ENCODE data around the gene FOXN4.

Gene FOXN4

GRCh38 chr12:109345428-109345827, 36.3 kb upstream of the FOXN4 start:
- Histone ChIP-seq H4K91ac (ENCODE audit: low read depth, low read length, poor library complexity) (no peak overlapping the region), H3K27me3 (ENCODE audit: control insufficient read depth in 3 of 3, insufficient read depth in 3 of 3, low read depth in 1 of 3, low read length in 3 of 3) (peaks cover 0 to 18% (median 0%) of the 10 kb centered on the region in 3 experiments), H3K14ac (ENCODE audit: low read length) (no peak overlapping the region), H3K9me3 (replicated peaks in 1 of 2; ENCODE audit: control insufficient read depth in 2 of 2, insufficient read depth in 1 of 2, low read depth in 1 of 2, low read length in 2 of 2) (no peaks in the 10 kb centered on the region), H2BK15ac (ENCODE audit: low read length) (no peak overlapping the region), H2BK12ac (ENCODE audit: low read length) (no peak overlapping the region), H3K23ac (ENCODE audit: low read depth, low read length, poor library complexity) (no peak overlapping the region), H3K9ac (ENCODE audit: low read depth, low read length, poor library complexity) (no peak overlapping the region), H2AFZ (ENCODE audit: low read length) (no peak overlapping the region), H4K8ac (ENCODE audit: low read depth, low read length) (no peak overlapping the region), H3K79me1 (ENCODE audit: low read depth, low read length) (no peaks in the 10 kb centered on the region), H3K36me3 (replicated peaks in 1 of 2; ENCODE audit: control insufficient read depth in 2 of 2, insufficient read depth in 2 of 2, low read length in 2 of 2) (no peaks in the 10 kb centered on the region), H2BK5ac (ENCODE audit: low read length) (no peak overlapping the region), H3K4me2 (ENCODE audit: insufficient read depth, low read length, poor library complexity, severe bottlenecking) (no peak overlapping the region), H2AK5ac (ENCODE audit: low read depth, low read length) (no peak overlapping the region), H3K4me3 (ENCODE audit: low read length in 2 of 2) (no peak overlapping the region), H3K27ac (replicated peaks; ENCODE audit: low read length) (no peak overlapping the region), H3K4me1 (ENCODE audit: control insufficient read depth in 2 of 2, insufficient read depth in 1 of 2, low read depth in 1 of 2, low read length in 2 of 2) (no peaks in the 10 kb centered on the region), H2BK120ac (ENCODE audit: low read depth, low read length) (no peak overlapping the region), H3K4ac (ENCODE audit: low read length) (no peak overlapping the region), H3K18ac (ENCODE audit: low read length) (no peak overlapping the region)
- no CpG with 5 or more reads among the region's 2 CpGs for WGBS, 2 donors (ENCODE audit: extremely low coverage in 2 of 2, insufficient read length in 2 of 2, insufficient replicate concordance in 1 of 2)
- DNase-seq (ENCODE audit: low spot score): no peak

- H2BK12ac ChIP-seq (ENCODE audit: low read length): no peak overlapping the region
Measured at GRCh38 chr12:109343677-109344076, 34.6 kb upstream of the FOXN4 start.

GRCh38 chr12:109336593-109336992, 27.5 kb upstream of the FOXN4 start:
- Histone ChIP-seq H2AK5ac (ENCODE audit: low read depth, low read length) (no peak overlapping the region), H3K18ac (ENCODE audit: low read length) (no peak overlapping the region), H3K4ac (ENCODE audit: low read length) (no peak overlapping the region), H3K36me3 (replicated peaks in 1 of 2; ENCODE audit: control insufficient read depth in 2 of 2, insufficient read depth in 2 of 2, low read length in 2 of 2) (no peaks in the 10 kb centered on the region), H2BK12ac (ENCODE audit: low read length) (no peak overlapping the region), H4K8ac (ENCODE audit: low read depth, low read length) (no peak overlapping the region), H3K27me3 (ENCODE audit: control insufficient read depth in 3 of 3, insufficient read depth in 3 of 3, low read depth in 1 of 3, low read length in 3 of 3) (peaks cover 0 to 23% (median 0%) of the 10 kb centered on the region in 3 experiments), H3K9me3 (replicated peaks in 1 of 2; ENCODE audit: control insufficient read depth in 2 of 2, insufficient read depth in 1 of 2, low read depth in 1 of 2, low read length in 2 of 2) (no peaks in the 10 kb centered on the region), H3K4me2 (ENCODE audit: insufficient read depth, low read length, poor library complexity, severe bottlenecking) (no peak overlapping the region), H2BK5ac (ENCODE audit: low read length) (no peak overlapping the region), H3K4me1 (ENCODE audit: control insufficient read depth in 2 of 2, insufficient read depth in 1 of 2, low read depth in 1 of 2, low read length in 2 of 2) (peaks cover 0 to under 1% of the 10 kb centered on the region in 2 donors), H3K27ac (replicated peaks; ENCODE audit: low read length) (no peak overlapping the region), H3K4me3 (ENCODE audit: low read length in 2 of 2) (no peak overlapping the region), H3K23ac (ENCODE audit: low read depth, low read length, poor library complexity) (no peak overlapping the region), H2BK15ac (ENCODE audit: low read length) (no peak overlapping the region), H2BK120ac (ENCODE audit: low read depth, low read length) (no peak overlapping the region), H3K79me1 (ENCODE audit: low read depth, low read length) (no peaks in the 10 kb centered on the region), H3K9ac (ENCODE audit: low read depth, low read length, poor library complexity) (no peak overlapping the region), H3K14ac (ENCODE audit: low read length) (no peak overlapping the region), H2AFZ (ENCODE audit: low read length) (no peak overlapping the region), H4K91ac (ENCODE audit: low read depth, low read length, poor library complexity) (no peak overlapping the region)
- no CpG with 5 or more reads among the region's 1 CpG for WGBS, 2 donors (ENCODE audit: extremely low coverage in 2 of 2, insufficient read length in 2 of 2, insufficient replicate concordance in 1 of 2)
- DNase-seq (ENCODE audit: low spot score): no peak

More at GRCh38 chr12:109343677-109344076, 34.6 kb upstream of the FOXN4 start:
- no peak overlapping the region for H3K27ac ChIP-seq (replicated peaks; ENCODE audit: low read length)
- no peak overlapping the region for H3K4me2 ChIP-seq (ENCODE audit: insufficient read depth, low read length, poor library complexity, severe bottlenecking)
- no peak overlapping the region for H3K14ac ChIP-seq (ENCODE audit: low read length)
- no peak overlapping the region for H3K23ac ChIP-seq (ENCODE audit: low read depth, low read length, poor library complexity)
- H3K9ac ChIP-seq (ENCODE audit: low read depth, low read length, poor library complexity): no peak overlapping the region
- no peak overlapping the region for H3K4ac ChIP-seq (ENCODE audit: low read length)
- H3K9me3 ChIP-seq (replicated peaks in 1 of 2; ENCODE audit: control insufficient read depth in 2 of 2, insufficient read depth in 1 of 2, low read depth in 1 of 2, low read length in 2 of 2): no peaks in the 10 kb centered on the region
- no peak overlapping the region for H2AFZ ChIP-seq (ENCODE audit: low read length)
- no peak overlapping the region for H4K8ac ChIP-seq (ENCODE audit: low read depth, low read length)
- no peak overlapping the region for H3K4me3 ChIP-seq (ENCODE audit: low read length in 2 of 2)
- no peak overlapping the region for H2BK120ac ChIP-seq (ENCODE audit: low read depth, low read length)
- no peaks in the 10 kb centered on the region for H3K4me1 ChIP-seq (ENCODE audit: control insufficient read depth in 2 of 2, insufficient read depth in 1 of 2, low read depth in 1 of 2, low read length in 2 of 2)
- no peak overlapping the region for H4K91ac ChIP-seq (ENCODE audit: low read depth, low read length, poor library complexity)
- H3K27me3 ChIP-seq (ENCODE audit: control insufficient read depth in 3 of 3, insufficient read depth in 3 of 3, low read depth in 1 of 3, low read length in 3 of 3): peaks cover 0 to 12% (median 0%) of the 10 kb centered on the region in 3 experiments
- no CpG with 5 or more reads among the region's 2 CpGs for WGBS, 2 donors (ENCODE audit: extremely low coverage in 2 of 2, insufficient read length in 2 of 2, insufficient replicate concordance in 1 of 2)
- no peaks in the 10 kb centered on the region for H3K79me1 ChIP-seq (ENCODE audit: low read depth, low read length)
- H2BK15ac ChIP-seq (ENCODE audit: low read length): no peak overlapping the region
- DNase-seq (ENCODE audit: low spot score): no peak
- no peak overlapping the region for H2AK5ac ChIP-seq (ENCODE audit: low read depth, low read length)
- H2BK5ac ChIP-seq (ENCODE audit: low read length): no peak overlapping the region
- no peak overlapping the region for H3K18ac ChIP-seq (ENCODE audit: low read length)
- H3K36me3 ChIP-seq (replicated peaks in 1 of 2; ENCODE audit: control insufficient read depth in 2 of 2, insufficient read depth in 2 of 2, low read length in 2 of 2): no peaks in the 10 kb centered on the region

GRCh38 chr12:109334887-109335286, 25.8 kb upstream of the FOXN4 start:
- H3K23ac ChIP-seq (ENCODE audit: low read depth, low read length, poor library complexity): no peak overlapping the region
- H3K4me1 ChIP-seq (ENCODE audit: control insufficient read depth in 2 of 2, insufficient read depth in 1 of 2, low read depth in 1 of 2, low read length in 2 of 2): peaks cover 0 to 6% of the 10 kb centered on the region in 2 donors

More at GRCh38 chr12:109334887-109335286, 25.8 kb upstream of the FOXN4 start:
- Histone ChIP-seq H3K27me3 (ENCODE audit: control insufficient read depth in 3 of 3, insufficient read depth in 3 of 3, low read depth in 1 of 3, low read length in 3 of 3) (peaks cover 0 to 33% (median 0%) of the 10 kb centered on the region in 3 experiments), H3K27ac (replicated peaks; ENCODE audit: low read length) (no peak overlapping the region), H3K9ac (ENCODE audit: low read depth, low read length, poor library complexity) (no peak overlapping the region), H2BK15ac (ENCODE audit: low read length) (no peak overlapping the region), H2AFZ (ENCODE audit: low read length) (no peak overlapping the region), H3K4ac (ENCODE audit: low read length) (no peak overlapping the region), H3K4me2 (ENCODE audit: insufficient read depth, low read length, poor library complexity, severe bottlenecking) (no peak overlapping the region), H3K14ac (ENCODE audit: low read length) (no peak overlapping the region), H2BK5ac (ENCODE audit: low read length) (no peak overlapping the region), H4K8ac (ENCODE audit: low read depth, low read length) (no peak overlapping the region), H3K18ac (ENCODE audit: low read length) (no peak overlapping the region), H4K91ac (ENCODE audit: low read depth, low read length, poor library complexity) (no peak overlapping the region), H2BK12ac (ENCODE audit: low read length) (no peak overlapping the region), H2AK5ac (ENCODE audit: low read depth, low read length) (no peak overlapping the region), H3K79me1 (ENCODE audit: low read depth, low read length) (no peaks in the 10 kb centered on the region), H3K4me3 (ENCODE audit: low read length in 2 of 2) (no peak overlapping the region), H2BK120ac (ENCODE audit: low read depth, low read length) (no peak overlapping the region), H3K9me3 (replicated peaks in 1 of 2; ENCODE audit: control insufficient read depth in 2 of 2, insufficient read depth in 1 of 2, low read depth in 1 of 2, low read length in 2 of 2) (no peaks in the 10 kb centered on the region), H3K36me3 (replicated peaks in 1 of 2; ENCODE audit: control insufficient read depth in 2 of 2, insufficient read depth in 2 of 2, low read length in 2 of 2) (no peaks in the 10 kb centered on the region)
- no CpG with 5 or more reads among the region's 2 CpGs for WGBS, 2 donors (ENCODE audit: extremely low coverage in 2 of 2, insufficient read length in 2 of 2, insufficient replicate concordance in 1 of 2)
- DNase-seq (ENCODE audit: low spot score): no peak

Measured in neuronal stem cell (in vitro differentiated cells).